GM12864 (cell line): ENCODE results near the gene TMEM59L.

Source experiments
- DNase-seq: peaks from one replicate; pipeline ENCODE4 v3.0.0-alpha.2; 2011; ENCODE audit warnings: low read depth
- H3K4me3 ChIP-seq: 2 replicates; pipeline ENCODE4 v1.5.1; 2011; ENCODE audit warnings: mild to moderate bottlenecking, low read depth, low read length, control low read depth
- CTCF ChIP-seq: IDR thresholded peaks from 2 replicates; pipeline ENCODE4 v1.5.1; 2011; ENCODE audit warnings: low read depth, mild to moderate bottlenecking, moderate library complexity, low read length, control low read depth, inconsistent platforms; ENCODE audit errors: missing control alignments

Gene TMEM59L

GRCh38 chr19:18612772-18613588 lies at the start of gene TMEM59L:
TMEM59L (plus strand) TSS chr19:18612870; CDS start chr19:18612959, 89 bp downstream.
- DNase-seq, result no peak
- no peak for TF ChIP-seq CTCF
- no peak within 1 kb of the TSS for H3K4me3 ChIP-seq

GRCh38 chr19:18566953-18567352 lies 45.7 kb upstream of the TMEM59L start:
- DNase-seq, result no peak
- no peak for TF ChIP-seq CTCF
- H3K4me3 ChIP-seq, result no peak overlapping the region

GRCh38 chr19:18568367-18568766 lies 44.3 kb upstream of the TMEM59L start:
- DNase-seq, result no peak
- TF ChIP-seq CTCF, result no peak
- H3K4me3 ChIP-seq, result no peak overlapping the region

GRCh38 chr19:18571564-18572344 lies 40.9 kb upstream of the TMEM59L start, which contains the start of gene UBA52:
UBA52 (plus strand) TSS chr19:18571857; CDS start chr19:18573301, 1,444 bp downstream.
- DNase-seq, result peak; percentile 92
- TF ChIP-seq CTCF, result no peak
- H3K4me3 ChIP-seq, result peak within 1 kb of the TSS; percentile 99

- no peak for DNase-seq
- no peak overlapping the region for H3K4me3 ChIP-seq
- no peak for TF ChIP-seq CTCF
Observed at GRCh38 chr19:18574691-18575291, 37.9 kb upstream of the TMEM59L start.

GRCh38 chr19:18576383-18576782 lies 36.3 kb upstream of the TMEM59L start:
- TF ChIP-seq CTCF, result no peak
- H3K4me3 ChIP-seq, result no peak overlapping the region
- DNase-seq, result no peak
